IMR-90 (cell line): Measurements from ENCODE around the gene RECQL5. TPM values are rescaled to one million over a fixed set of nuclear protein-coding genes. Genes with fewer than 3 reads are reported as not detected.

Experiments
- ATAC-seq: fragments of 200-7000 bp; cut with Tn5 transposase; 2 replicates; pipeline ENCODE4 v1.9.1; 2020; ENCODE audit warnings: low read depth, mild to moderate bottlenecking, moderate library complexity
- BruUV-seq: library from RNA; stranded (reverse); fragments of 400-500 nt; replicated peaks from 2 replicates; lab custom pipeline; 2021; lab: Mats Ljungman, UMichigan
- CTCF ChIA-PET: fragments of 300-600 bp; formaldehyde crosslinking; extraction: SDS; loops from one replicate; lab custom pipeline; 2021; ENCODE audit warnings: antibody characterized with exemption; lab: Yijun Ruan, JAX
- POLR2A ChIA-PET: fragments of 300-600 bp; sonication (Branson Sonifier 250); formaldehyde crosslinking; loops from one replicate; lab custom pipeline; 2022; ENCODE audit warnings: antibody characterized with exemption; ENCODE audit not compliant: unreplicated experiment; lab: Charles Lee
- DNase-seq: peaks from one replicate; pipeline ENCODE4 v3.0.0; 2013
- H2AFZ ChIP-seq: replicated peaks from 2 replicates; pipeline ENCODE3; 2013; ENCODE audit warnings: low read length, mild to moderate bottlenecking; ENCODE audit not compliant: poor library complexity
- H2AK5ac ChIP-seq: 2 replicates; pipeline ENCODE4 v1.6.1; 2013; ENCODE audit warnings: low read depth, low read length, inconsistent platforms
- H2AK9ac ChIP-seq: replicated peaks from 2 replicates; pipeline ENCODE3; 2013; ENCODE audit warnings: mild to moderate bottlenecking, low read depth, low read length, moderate library complexity; ENCODE audit not compliant: poor library complexity
- H2BK120ac ChIP-seq: 2 replicates; pipeline ENCODE4 v1.6.1; 2013; ENCODE audit warnings: low read depth, low read length, inconsistent platforms
- H2BK15ac ChIP-seq: 3 replicates; pipeline ENCODE4 v1.6.1; 2013; ENCODE audit warnings: low read depth, low read length, inconsistent platforms
- H2BK20ac ChIP-seq: 2 replicates; pipeline ENCODE4 v1.6.1; 2013; ENCODE audit warnings: low read depth, mild to moderate bottlenecking, inconsistent platforms, low read length, moderate library complexity
- H2BK5ac ChIP-seq: 2 replicates; pipeline ENCODE4 v1.6.1; 2013; ENCODE audit warnings: mild to moderate bottlenecking, low read depth, low read length, inconsistent platforms; ENCODE audit not compliant: poor library complexity, severe bottlenecking
- H3K14ac ChIP-seq: replicated peaks from 2 replicates; pipeline ENCODE4 v1.6.1; 2013; ENCODE audit warnings: low read depth, low read length, inconsistent platforms
- H3K18ac ChIP-seq: 2 replicates; pipeline ENCODE4 v1.6.1; 2013; ENCODE audit warnings: low read depth, low read length, control low read depth
- H3K23ac ChIP-seq: 2 replicates; pipeline ENCODE4 v1.6.1; 2013; ENCODE audit warnings: low read depth, low read length, inconsistent platforms
- H3K27ac ChIP-seq: 2 replicates; pipeline ENCODE4 v1.5.1; 2013; ENCODE audit warnings: mild to moderate bottlenecking, control low read depth, low read length; ENCODE audit not compliant: insufficient read depth
- H3K27me3 ChIP-seq: 2 replicates; pipeline ENCODE4 v1.6.1; 2013; ENCODE audit warnings: low read length; ENCODE audit not compliant: control insufficient read depth, insufficient read depth
- H3K36me3 ChIP-seq: 2 replicates; pipeline ENCODE4 v1.6.1; 2013; ENCODE audit warnings: low read length, mixed read lengths; ENCODE audit not compliant: control insufficient read depth, insufficient read depth
- H3K4ac ChIP-seq: 2 replicates; pipeline ENCODE4 v1.6.1; 2013; ENCODE audit warnings: low read depth, low read length, inconsistent platforms
- H3K4me1 ChIP-seq: 2 replicates; pipeline ENCODE4 v1.6.1; 2013; ENCODE audit warnings: low read length, mixed read lengths; ENCODE audit not compliant: control insufficient read depth, insufficient read depth
- H3K4me2 ChIP-seq: 2 replicates; pipeline ENCODE4 v1.6.1; 2013; ENCODE audit warnings: low read depth, mild to moderate bottlenecking, control low read depth, low read length, moderate library complexity
- H3K4me3 ChIP-seq: 2 replicates; pipeline ENCODE4 v1.5.1; 2013; ENCODE audit warnings: low read depth, mild to moderate bottlenecking, control low read depth, low read length, moderate library complexity; ENCODE audit not compliant: insufficient read depth
- H3K56ac ChIP-seq: 2 replicates; pipeline ENCODE4 v1.6.1; 2013; ENCODE audit warnings: low read length, inconsistent platforms; ENCODE audit not compliant: insufficient read depth; ENCODE audit errors: extremely low read depth
- H3K79me1 ChIP-seq, 2 experiments: 2 replicates each; pipeline ENCODE4 v1.6.1; 2013; ENCODE audit warnings: low read length in 2 of 2, inconsistent platforms in 1 of 2, low read depth in 1 of 2
- H3K9ac ChIP-seq: 2 replicates; pipeline ENCODE4 v1.6.1; 2013; ENCODE audit warnings: low read depth, low read length, control low read depth
- H3K9me1 ChIP-seq: 2 replicates; pipeline ENCODE4 v1.6.1; 2013; ENCODE audit warnings: low read length, inconsistent platforms; ENCODE audit not compliant: insufficient read depth
- H3K9me3 ChIP-seq: 2 replicates; pipeline ENCODE4 v1.6.1; 2013; ENCODE audit warnings: low read length; ENCODE audit not compliant: control insufficient read depth, insufficient read depth
- H4K20me1 ChIP-seq: 2 replicates; pipeline ENCODE4 v1.6.1; 2013; ENCODE audit warnings: low read length, inconsistent platforms; ENCODE audit not compliant: insufficient read depth
- H4K5ac ChIP-seq: 2 replicates; pipeline ENCODE4 v1.6.1; 2013; ENCODE audit warnings: mild to moderate bottlenecking, low read depth, low read length, control low read depth
- H4K8ac ChIP-seq, 2 experiments: 2 replicates each; pipeline ENCODE4 v1.6.1; 2013; ENCODE audit warnings: low read depth in 2 of 2, low read length in 2 of 2, control low read depth in 1 of 2, inconsistent platforms in 1 of 2
- H4K91ac ChIP-seq: 2 replicates; pipeline ENCODE4 v1.6.1; 2013; ENCODE audit warnings: low read depth, low read length, inconsistent platforms; ENCODE audit not compliant: insufficient read depth
- BHLHE40 ChIP-seq: fragments of 150-350 bp; IDR thresholded peaks from 2 replicates; pipeline ENCODE4 v1.6.1; 2016; ENCODE audit warnings: mild to moderate bottlenecking, low read depth, low read length
- CEBPB ChIP-seq: IDR thresholded peaks from 2 replicates; pipeline ENCODE4 v1.6.1; 2012; ENCODE audit warnings: low read depth, low read length, improper control_type of control experiment
- CHD1 ChIP-seq: IDR thresholded peaks from 2 replicates; pipeline ENCODE4 v1.6.1; 2012; ENCODE audit warnings: low read depth, low read length, improper control_type of control experiment
- FOS ChIP-seq: fragments of 150-350 bp; IDR thresholded peaks from 2 replicates; pipeline ENCODE4 v1.6.1; 2016; ENCODE audit warnings: low read depth, low read length
- MAFK ChIP-seq: IDR thresholded peaks from 2 replicates; pipeline ENCODE4 v1.6.1; 2012; ENCODE audit warnings: low read depth, low read length, improper control_type of control experiment
- MAZ ChIP-seq: IDR thresholded peaks from 2 replicates; pipeline ENCODE4 v1.6.1; 2012; ENCODE audit warnings: low read depth, mild to moderate bottlenecking, low read length, improper control_type of control experiment, moderate library complexity, borderline replicate concordance
- MXI1 ChIP-seq: IDR thresholded peaks from 2 replicates; pipeline ENCODE4 v1.6.1; 2012; ENCODE audit warnings: low read depth, mild to moderate bottlenecking, low read length, moderate library complexity, borderline replicate concordance
- NFE2L2 ChIP-seq: fragments of 150-350 bp; IDR thresholded peaks from 2 replicates; pipeline ENCODE4 v1.6.1; 2016; ENCODE audit warnings: low read depth, mild to moderate bottlenecking, low read length
- POLR2A ChIP-seq: IDR thresholded peaks from 2 replicates; pipeline ENCODE4 v1.6.1; 2012; ENCODE audit warnings: mild to moderate bottlenecking, low read depth, low read length
- RAD21 ChIP-seq: IDR thresholded peaks from 2 replicates; pipeline ENCODE4 v1.6.1; 2012; ENCODE audit warnings: low read length, improper control_type of control experiment
- RCOR1 ChIP-seq: IDR thresholded peaks from 2 replicates; pipeline ENCODE4 v1.6.1; 2012; ENCODE audit warnings: mild to moderate bottlenecking, low read length, improper control_type of control experiment; ENCODE audit not compliant: insufficient replicate concordance
- RFX5 ChIP-seq: IDR thresholded peaks from 2 replicates; pipeline ENCODE4 v1.8.0; 2012; ENCODE audit warnings: low read depth, mild to moderate bottlenecking, low read length, moderate library complexity
- SMC3 ChIP-seq: fragments of 150-350 bp; IDR thresholded peaks from 2 replicates; pipeline ENCODE4 v1.6.1; 2016; ENCODE audit warnings: low read depth, mild to moderate bottlenecking, antibody characterized with exemption, low read length, moderate library complexity
- WGBS, 2 experiments: methylation state at CpG; one replicate each; pipeline versions ENCODE4 v1.1.5 to v1.1.7; 2013; ENCODE audit warnings: missing lambda C conversion rate in 2 of 2; ENCODE audit not compliant: insufficient read length in 1 of 2; ENCODE audit errors: extremely low coverage in 2 of 2; 5-methylcytosine and 5-hydroxymethylcytosine counted together
- dilution Hi-C: fragments of 300-500 bp; cut with HindIII; formaldehyde crosslinking; loops from one replicate; pipeline ENCODE4 v1.14.3; 2018; ENCODE audit warnings: low sequenced_read_pairs; ENCODE audit not compliant: unreplicated experiment
- in situ Hi-C: fragments of 300-500 bp; cut with MboI; formaldehyde crosslinking; loops from 3 replicates; pipeline ENCODE4 v1.14.3; 2019; ENCODE audit warnings: low sequenced_read_pairs, inconsistent platforms, mixed read lengths
- intact Hi-C: fragments of 100-400 bp; cut with micrococcal nuclease; formaldehyde crosslinking; loops from 2 replicates; pipeline ENCODE4 v1.10.0; 2022
- polyA plus RNA-seq, 3 experiments: library from polyadenylated mRNA; depleted of rRNA; stranded (reverse); fragments of >200 nt; gene quantifications; 2 replicates each; pipeline ENCODE4 v1.2.3, GENCODE V29; 2012; ENCODE audit warnings: low replicate concordance in 1 of 3
- total RNA-seq: library from RNA; depleted of rRNA; stranded (reverse); fragments of >200 nt; gene quantifications from 2 replicates; pipeline ENCODE4 v1.2.3, GENCODE V29; 2012
- TF ChIP-seq, protein P1 (sequence below): fragments of 150-350 bp; IDR thresholded peaks from 2 replicates; pipeline ENCODE4 v1.6.1; 2016; ENCODE audit warnings: low read depth, mild to moderate bottlenecking, low read length, moderate library complexity, borderline replicate concordance
- TF ChIP-seq, protein P2 (sequence below): conservative IDR thresholded peaks from 2 replicates; pipeline ENCODE4 v1.5.1; 2012; ENCODE audit warnings: mild to moderate bottlenecking, low read depth, low read length, improper control_type of control experiment
- TF ChIP-seq, protein P3 (sequence below): fragments of 150-350 bp; IDR thresholded peaks from 2 replicates; pipeline ENCODE4 v1.6.1; 2017; ENCODE audit warnings: mild to moderate bottlenecking, antibody characterized with exemption, low read length, low read depth

The RECQL5 gene
- total and polyA plus RNA-seq, 2 of the 4 experiments (the other 2 are of a cell fraction), result 7.3 to 23.7 TPM

DNA sequence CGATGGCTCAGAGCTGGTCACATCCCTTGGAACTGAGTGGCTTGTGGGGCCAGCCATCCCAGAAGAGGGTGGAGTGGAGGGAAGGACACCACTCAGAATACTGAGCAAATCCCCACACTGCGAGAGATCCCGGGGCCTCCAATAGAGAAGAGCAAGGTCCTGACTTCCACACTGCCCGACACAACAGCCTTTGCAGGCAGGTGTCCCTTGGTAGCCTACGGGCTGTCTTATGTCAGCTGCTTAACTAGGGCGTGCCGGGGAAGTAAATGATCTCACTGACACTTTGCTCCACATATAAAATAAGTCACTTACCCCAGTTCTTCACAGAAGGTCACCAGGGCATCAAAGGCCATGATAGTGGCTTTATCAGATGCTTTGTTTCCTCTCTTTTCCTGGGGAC is 16.1 kb downstream of the RECQL5 start:
- no CpG with 5 or more reads among the region's 7 CpGs for WGBS, 2 experiments
- in situ Hi-C loops, result no loop called here
- Histone ChIP-seq H3K4me3 (no peak overlapping the region), H3K9me3 (no peaks in the 10 kb centered on the region), H3K4ac (no peak overlapping the region), H3K14ac (no peak overlapping the region), H3K27ac (no peak overlapping the region), H3K9me1 (no peaks in the 10 kb centered on the region), H3K4me1 (no peaks in the 10 kb centered on the region), H2BK20ac (no peak overlapping the region), H4K5ac (no peak overlapping the region), H4K8ac (no peak overlapping the region), H4K20me1 (no peaks in the 10 kb centered on the region), H3K79me1 (no peaks in the 10 kb centered on the region), H3K23ac (no peak overlapping the region), H2BK120ac (no peak overlapping the region), H2BK15ac (no peak overlapping the region), H3K27me3 (no peaks in the 10 kb centered on the region), H3K18ac (no peak overlapping the region), H2BK5ac (no peak overlapping the region), H3K4me2 (no peak overlapping the region), H2AK9ac (no peak overlapping the region), H2AFZ (no peak overlapping the region), H3K9ac (no peak overlapping the region), H4K91ac (no peak overlapping the region), H3K36me3 (peaks cover 38% of the 10 kb centered on the region), H3K56ac (no peak overlapping the region), H2AK5ac (no peak overlapping the region)
- ChIA-PET CTCF (interaction anchor here (1.7 kb wide), 1 partner anchor 17 kb away, joined by 8 read pairs; the partner anchor contains the start of gene SMIM5), POLR2A (no interaction called here)
- dilution Hi-C loops, result no loop called here
- no peak for TF ChIP-seq POLR2A
- no peak for TF ChIP-seq CHD1
- no peak for TF ChIP-seq NFE2L2
- TF ChIP-seq FOS, result no peak
- TF ChIP-seq BHLHE40, result no peak
- TF ChIP-seq CEBPB, result no peak
- TF ChIP-seq RAD21, result no peak
- no peak for TF ChIP-seq MAFK
- no peak for TF ChIP-seq MAZ
- no peak for TF ChIP-seq SMC3
- TF ChIP-seq RCOR1, result no peak
- TF ChIP-seq, protein P1, sequence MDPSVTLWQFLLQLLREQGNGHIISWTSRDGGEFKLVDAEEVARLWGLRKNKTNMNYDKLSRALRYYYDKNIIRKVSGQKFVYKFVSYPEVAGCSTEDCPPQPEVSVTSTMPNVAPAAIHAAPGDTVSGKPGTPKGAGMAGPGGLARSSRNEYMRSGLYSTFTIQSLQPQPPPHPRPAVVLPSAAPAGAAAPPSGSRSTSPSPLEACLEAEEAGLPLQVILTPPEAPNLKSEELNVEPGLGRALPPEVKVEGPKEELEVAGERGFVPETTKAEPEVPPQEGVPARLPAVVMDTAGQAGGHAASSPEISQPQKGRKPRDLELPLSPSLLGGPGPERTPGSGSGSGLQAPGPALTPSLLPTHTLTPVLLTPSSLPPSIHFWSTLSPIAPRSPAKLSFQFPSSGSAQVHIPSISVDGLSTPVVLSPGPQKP, result no peak
- TF ChIP-seq, protein P2, sequence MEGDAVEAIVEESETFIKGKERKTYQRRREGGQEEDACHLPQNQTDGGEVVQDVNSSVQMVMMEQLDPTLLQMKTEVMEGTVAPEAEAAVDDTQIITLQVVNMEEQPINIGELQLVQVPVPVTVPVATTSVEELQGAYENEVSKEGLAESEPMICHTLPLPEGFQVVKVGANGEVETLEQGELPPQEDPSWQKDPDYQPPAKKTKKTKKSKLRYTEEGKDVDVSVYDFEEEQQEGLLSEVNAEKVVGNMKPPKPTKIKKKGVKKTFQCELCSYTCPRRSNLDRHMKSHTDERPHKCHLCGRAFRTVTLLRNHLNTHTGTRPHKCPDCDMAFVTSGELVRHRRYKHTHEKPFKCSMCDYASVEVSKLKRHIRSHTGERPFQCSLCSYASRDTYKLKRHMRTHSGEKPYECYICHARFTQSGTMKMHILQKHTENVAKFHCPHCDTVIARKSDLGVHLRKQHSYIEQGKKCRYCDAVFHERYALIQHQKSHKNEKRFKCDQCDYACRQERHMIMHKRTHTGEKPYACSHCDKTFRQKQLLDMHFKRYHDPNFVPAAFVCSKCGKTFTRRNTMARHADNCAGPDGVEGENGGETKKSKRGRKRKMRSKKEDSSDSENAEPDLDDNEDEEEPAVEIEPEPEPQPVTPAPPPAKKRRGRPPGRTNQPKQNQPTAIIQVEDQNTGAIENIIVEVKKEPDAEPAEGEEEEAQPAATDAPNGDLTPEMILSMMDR, result no peak
- TF ChIP-seq RFX5, result no peak
- TF ChIP-seq, protein P3, sequence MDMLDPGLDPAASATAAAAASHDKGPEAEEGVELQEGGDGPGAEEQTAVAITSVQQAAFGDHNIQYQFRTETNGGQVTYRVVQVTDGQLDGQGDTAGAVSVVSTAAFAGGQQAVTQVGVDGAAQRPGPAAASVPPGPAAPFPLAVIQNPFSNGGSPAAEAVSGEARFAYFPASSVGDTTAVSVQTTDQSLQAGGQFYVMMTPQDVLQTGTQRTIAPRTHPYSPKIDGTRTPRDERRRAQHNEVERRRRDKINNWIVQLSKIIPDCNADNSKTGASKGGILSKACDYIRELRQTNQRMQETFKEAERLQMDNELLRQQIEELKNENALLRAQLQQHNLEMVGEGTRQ, result no peak
- TF ChIP-seq MXI1, result no peak
- BruUV-seq, result no TSS peak
- ATAC-seq (no peak), DNase-seq (no peak)
- intact Hi-C loops, result no loop called here
